Fibroblast of skin of left quadriceps (primary cell): ENCODE results near the gene NSD2.
A peak's percentile ranks its signal among the peaks of the same experiment; 100 is the strongest.

ENCODE experiments used
- DNase-seq, 2 experiments: peaks; one replicate each; pipeline ENCODE4 v3.0.0-alpha.2; 2013; ENCODE audit warnings: low read depth in 2 of 2

The NSD2 gene

GRCh38 chr4:1864076-1865008 is 6.9 kb upstream of the NSD2 start:
- DNase-seq = no peak

DNA sequence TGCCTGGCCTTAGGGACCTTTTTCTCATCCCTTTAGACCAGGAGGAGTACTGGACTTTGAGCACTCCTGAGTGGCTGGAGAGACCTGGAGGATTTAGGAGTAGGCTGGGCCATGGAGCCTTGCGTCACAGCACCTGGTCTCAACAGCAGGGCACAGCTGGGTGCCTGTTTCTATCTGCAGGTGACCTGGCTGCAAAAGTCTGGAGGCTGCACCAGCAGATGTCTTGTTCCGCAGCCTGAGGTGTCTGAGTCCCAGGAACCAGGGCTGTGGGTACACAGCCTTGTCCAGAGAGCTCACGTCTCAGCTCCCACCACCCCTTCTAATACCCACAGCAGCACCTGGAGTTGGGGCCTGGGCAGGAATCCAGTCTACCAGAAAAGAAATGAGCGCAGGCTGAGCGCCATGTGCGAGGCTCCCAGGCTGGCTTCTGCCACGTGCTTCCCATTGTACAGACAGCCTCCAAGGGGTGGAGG is 5.0 kb upstream of the NSD2 start:
- DNase-seq = no peak

GRCh38 chr4:1868293-1868692 is 2.9 kb upstream of the NSD2 start:
- no peak for DNase-seq

DNA sequence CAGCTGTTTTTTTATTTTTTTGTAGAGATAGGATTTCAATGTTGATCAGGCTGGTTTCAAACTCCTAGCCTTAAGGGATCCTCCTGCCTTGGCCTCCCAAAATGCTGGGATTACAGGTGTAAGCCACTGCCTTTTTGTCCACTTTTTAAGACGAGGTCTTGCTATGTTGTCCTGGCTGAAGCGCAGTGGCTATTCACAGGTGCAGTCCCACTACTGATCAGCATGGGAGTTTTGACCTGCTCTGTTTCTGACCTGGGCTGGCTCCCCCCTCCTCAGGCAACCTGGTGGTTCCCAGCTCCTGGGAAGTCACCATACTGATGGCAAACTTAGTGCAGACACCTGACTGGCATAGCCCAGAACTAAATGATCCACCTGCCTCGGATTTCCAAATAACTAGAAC is 2.3 kb upstream of the NSD2 start:
- no peak for DNase-seq

- no peak for DNase-seq
Observed at GRCh38 chr4:1869530-1870327, 1.5 kb upstream of the NSD2 start.

- peak; percentile 45 to 49 for DNase-seq
Observed at GRCh38 chr4:1870328-1870577, 940 bp upstream of the NSD2 start.

DNA sequence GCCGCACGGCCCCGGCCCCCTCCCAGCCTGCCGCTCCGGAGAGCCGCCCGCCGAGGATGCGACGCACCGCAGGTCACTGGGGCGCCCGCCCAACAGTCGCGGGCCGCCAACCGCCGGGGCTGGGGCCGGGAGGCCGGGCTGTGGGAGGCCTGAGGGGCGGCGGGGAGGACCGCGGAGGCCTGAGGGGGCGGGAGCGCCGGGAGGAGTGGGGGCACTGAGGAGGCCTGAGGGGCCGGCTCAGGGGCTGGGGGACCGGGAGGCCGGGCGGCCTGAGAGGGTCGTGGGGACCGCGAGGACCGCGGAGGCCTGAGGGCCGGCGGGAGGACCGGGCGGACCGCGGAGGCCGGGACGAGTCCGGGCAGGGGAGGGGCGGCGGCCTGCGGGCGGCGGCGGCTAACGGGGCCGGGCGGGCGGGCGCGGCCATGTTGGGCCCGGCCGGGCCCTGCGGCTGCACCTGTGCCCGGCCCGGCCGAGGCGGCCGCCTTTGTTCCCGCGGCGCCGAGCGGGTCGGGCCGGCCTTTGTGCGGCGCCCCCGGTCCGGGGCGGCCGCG is 353 bp downstream of the NSD2 start:
- DNase-seq = no peak

DNA sequence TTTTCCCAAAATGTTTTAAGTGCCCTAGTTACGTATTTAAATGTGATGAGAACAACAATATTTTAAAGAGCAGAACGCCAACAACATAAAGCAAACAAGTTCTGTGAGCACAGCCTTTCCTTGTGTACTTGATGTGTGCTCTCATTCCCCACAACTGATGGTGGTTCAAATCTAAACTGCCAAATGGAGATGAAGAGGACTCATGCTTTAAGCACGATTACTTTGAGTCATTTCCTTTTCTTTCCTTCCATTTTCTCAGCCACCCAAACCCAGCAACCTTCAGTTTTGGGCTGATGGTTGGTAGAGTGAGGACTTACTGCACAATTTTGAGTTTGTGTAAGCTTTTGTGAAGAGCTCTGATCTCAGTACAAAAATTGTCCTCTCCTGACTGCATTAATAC is 1.7 kb downstream of the NSD2 start:
- peak; percentile 38 to 41 for DNase-seq

- no peak for DNase-seq
Observed at GRCh38 chr4:1873291-1873690, 2.1 kb downstream of the NSD2 start.

GRCh38 chr4:1873776-1874175 is 2.6 kb downstream of the NSD2 start:
- DNase-seq = no peak

GRCh38 chr4:1874201-1874600 is 3.0 kb downstream of the NSD2 start:
- DNase-seq = no peak

- no peak for DNase-seq
Observed at GRCh38 chr4:1879485-1879884, 8.3 kb downstream of the NSD2 start.

DNA sequence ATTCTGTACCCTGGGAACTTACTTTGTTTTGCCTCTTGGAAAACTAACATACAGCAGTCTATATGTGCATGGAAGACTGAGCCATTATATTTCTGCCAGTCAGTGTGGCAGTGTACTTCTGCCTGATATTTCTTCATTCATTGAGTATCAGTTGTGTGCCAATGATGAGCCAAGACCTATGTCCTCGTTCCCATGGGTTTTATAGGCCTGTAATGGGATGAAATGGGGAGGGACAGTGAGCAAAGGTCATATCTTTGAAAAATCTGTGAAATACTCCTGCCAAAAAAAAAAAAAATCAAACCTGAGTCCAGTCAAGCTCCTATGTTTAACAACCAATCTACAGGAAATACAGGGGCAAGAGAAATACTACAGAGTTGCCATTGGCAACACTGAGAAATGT is 9.1 kb downstream of the NSD2 start:
- DNase-seq = no peak

DNA sequence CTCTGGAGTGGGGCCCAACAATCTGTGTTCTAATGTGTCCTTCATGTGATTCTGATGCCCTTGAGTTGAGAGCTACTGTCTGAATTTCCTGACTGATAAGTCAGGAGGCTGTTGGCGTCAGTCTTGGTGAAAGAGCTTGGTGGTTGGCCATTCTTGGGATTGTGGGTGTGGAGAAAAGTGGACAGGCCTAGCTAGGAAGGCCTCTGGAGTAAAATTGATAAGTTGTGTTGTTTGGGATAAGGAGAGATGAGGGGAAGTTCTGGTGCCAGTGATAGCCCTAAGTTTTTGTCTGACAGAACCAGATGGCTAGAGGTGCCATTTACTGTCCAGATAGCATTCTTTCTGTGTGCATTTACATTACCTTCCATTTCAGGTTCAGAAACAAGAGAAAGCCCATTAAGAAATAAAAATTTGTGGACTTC is 11.7 kb downstream of the NSD2 start:
- no peak for DNase-seq

GRCh38 chr4:1883583-1883982 is 12.4 kb downstream of the NSD2 start:
- DNase-seq = no peak

GRCh38 chr4:1885414-1885813 is 14.2 kb downstream of the NSD2 start:
- DNase-seq = no peak

DNA sequence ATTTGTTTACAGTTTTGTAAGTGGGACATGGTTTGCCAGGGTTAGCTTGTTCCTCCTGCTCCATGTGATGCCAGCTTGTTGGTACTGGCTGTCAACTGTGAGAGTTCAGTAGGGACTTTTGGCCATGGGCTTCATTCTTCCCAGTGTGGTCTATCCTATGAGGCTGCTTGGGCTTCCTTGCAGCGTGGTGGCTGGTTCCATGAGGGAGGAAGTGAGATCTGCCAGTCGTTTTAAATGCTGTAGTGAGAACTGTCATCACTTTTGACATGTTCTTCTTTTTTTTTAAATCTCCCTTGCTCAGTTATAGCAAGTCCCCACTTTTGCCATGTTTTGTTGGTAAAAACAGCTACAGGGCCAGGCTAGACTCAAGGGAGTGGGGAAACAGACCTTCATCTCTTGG is 15.9 kb downstream of the NSD2 start:
- DNase-seq = no peak

DNA sequence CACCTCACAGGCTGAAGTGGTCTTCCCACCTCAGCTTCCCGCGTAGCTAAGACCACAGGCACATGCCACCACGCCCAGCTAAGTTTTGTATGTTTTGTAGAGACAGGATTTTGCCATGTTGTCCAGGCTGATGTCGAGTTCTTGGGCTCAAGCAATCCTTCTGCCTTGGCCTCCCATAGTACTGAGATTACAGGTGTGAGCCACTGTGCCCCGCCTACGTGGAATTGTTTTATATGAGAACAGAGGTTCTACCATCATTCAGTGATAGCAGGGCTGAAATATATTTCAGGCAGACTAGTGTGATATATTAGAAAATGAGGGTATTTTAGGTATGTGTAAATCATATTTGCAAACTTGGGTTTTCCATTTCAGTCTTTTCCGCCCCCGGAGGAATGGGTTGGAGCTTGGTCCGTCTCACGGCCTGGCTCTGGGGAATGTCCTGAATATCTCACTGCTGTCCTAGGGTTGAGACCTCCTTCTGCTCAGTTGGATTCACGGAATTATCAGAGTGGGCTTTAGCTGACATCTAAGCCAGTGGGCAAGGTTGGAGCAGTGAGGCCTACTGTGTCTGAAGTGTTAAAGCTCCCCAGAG is 19.9 kb downstream of the NSD2 start:
- DNase-seq = no peak

- no peak for DNase-seq
Observed at GRCh38 chr4:1895971-1896657, 24.9 kb downstream of the NSD2 start.

GRCh38 chr4:1896658-1896991 is 25.4 kb downstream of the NSD2 start:
- DNase-seq = no peak

DNA sequence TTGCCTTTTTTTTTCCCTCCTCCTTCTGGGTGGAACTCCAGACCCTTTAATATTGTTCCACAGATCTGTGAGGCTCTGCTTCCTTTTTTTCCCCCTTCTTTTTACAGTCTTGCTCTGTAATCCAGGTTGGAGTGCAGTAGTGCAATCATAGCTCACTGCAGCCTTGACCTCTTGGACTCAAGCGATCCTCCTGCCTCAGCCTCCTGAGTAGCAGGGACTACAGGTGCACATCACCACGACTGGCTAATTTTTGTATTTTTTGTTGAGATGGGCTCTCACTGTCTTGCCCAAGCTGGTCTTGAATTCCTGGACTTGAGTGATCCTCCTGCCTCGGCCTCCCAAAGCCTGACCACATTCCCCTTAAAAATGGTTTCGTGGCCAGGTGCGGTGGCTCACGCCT is 26.8 kb downstream of the NSD2 start:
- no peak for DNase-seq

GRCh38 chr4:1898681-1899080 is 27.5 kb downstream of the NSD2 start:
- DNase-seq = no peak
